Astrocyte of the cerebellum (primary cell): ENCODE measurements around the gene OR5AP2.
"Not testable (repeated sequence)": the region's sequence is repeated elsewhere in the genome, so short reads cannot be mapped to it uniquely, and the experiment has no call there.

ENCODE experiments used
- DNase-seq: peaks from one replicate; pipeline ENCODE4 v3.0.0-alpha.2; 2011; ENCODE audit warnings: low read depth
- H3K4me3 ChIP-seq: 2 replicates; pipeline ENCODE4 v1.5.1; 2011; ENCODE audit warnings: mild to moderate bottlenecking, low read depth, low read length, moderate library complexity
- in situ Hi-C: cut with HindIII; loops from 2 replicates; pipeline ENCODE4 v1.10.0; 2017; ENCODE audit warnings: low sequenced_read_pairs
- TF ChIP-seq, protein P1 (sequence below): IDR thresholded peaks from 2 replicates; pipeline ENCODE4 v1.5.1; 2012; ENCODE audit warnings: low read length, low read depth, moderate library complexity, mild to moderate bottlenecking; ENCODE audit errors: missing control alignments

The OR5AP2 gene

DNA sequence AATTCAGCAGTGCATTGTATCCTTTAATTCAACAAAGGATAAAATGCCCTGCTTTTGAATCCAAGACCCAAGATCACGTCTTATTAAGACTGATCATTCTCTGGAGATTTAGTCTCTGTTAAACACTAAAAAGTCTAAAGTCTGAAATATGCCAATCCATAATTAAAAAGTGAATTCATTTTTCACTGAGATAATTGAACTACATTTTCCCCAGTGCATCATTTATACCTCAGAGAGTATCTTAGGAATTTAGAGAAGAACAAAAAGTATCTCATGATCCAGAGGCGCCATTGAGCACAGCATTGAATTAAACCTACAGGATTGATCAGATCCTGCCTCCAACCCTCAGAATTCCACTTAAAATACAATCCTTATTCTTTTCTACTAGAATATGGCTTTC lies 5.4 kb downstream of the OR5AP2 start:
- TF ChIP-seq, protein P1, sequence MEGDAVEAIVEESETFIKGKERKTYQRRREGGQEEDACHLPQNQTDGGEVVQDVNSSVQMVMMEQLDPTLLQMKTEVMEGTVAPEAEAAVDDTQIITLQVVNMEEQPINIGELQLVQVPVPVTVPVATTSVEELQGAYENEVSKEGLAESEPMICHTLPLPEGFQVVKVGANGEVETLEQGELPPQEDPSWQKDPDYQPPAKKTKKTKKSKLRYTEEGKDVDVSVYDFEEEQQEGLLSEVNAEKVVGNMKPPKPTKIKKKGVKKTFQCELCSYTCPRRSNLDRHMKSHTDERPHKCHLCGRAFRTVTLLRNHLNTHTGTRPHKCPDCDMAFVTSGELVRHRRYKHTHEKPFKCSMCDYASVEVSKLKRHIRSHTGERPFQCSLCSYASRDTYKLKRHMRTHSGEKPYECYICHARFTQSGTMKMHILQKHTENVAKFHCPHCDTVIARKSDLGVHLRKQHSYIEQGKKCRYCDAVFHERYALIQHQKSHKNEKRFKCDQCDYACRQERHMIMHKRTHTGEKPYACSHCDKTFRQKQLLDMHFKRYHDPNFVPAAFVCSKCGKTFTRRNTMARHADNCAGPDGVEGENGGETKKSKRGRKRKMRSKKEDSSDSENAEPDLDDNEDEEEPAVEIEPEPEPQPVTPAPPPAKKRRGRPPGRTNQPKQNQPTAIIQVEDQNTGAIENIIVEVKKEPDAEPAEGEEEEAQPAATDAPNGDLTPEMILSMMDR = no peak
- in situ Hi-C loops = no loop called here
- H3K4me3 ChIP-seq = no peak overlapping the region
- DNase-seq = no peak

DNA sequence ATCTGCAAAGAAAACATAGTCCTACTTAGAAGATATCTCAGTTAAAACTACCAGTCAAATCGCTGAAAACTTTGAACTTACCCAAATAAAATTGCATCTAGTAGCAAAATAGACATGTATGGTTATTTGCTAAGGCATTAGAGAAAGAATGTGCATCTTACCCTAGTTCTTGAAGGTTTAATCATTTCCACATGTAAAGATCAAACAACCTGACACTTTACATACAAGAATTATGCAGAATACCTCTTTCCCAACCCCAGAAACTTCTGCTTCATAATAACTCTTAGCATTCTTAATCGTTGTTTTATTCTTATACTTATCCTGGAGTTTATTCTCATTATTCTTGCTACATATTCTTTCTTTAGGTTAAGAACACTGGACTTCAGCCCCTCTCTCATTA lies 9.9 kb downstream of the OR5AP2 start:
- no peak overlapping the region for H3K4me3 ChIP-seq
- DNase-seq = no peak
- in situ Hi-C loops = no loop called here
- TF ChIP-seq, protein P1 = no peak

DNA sequence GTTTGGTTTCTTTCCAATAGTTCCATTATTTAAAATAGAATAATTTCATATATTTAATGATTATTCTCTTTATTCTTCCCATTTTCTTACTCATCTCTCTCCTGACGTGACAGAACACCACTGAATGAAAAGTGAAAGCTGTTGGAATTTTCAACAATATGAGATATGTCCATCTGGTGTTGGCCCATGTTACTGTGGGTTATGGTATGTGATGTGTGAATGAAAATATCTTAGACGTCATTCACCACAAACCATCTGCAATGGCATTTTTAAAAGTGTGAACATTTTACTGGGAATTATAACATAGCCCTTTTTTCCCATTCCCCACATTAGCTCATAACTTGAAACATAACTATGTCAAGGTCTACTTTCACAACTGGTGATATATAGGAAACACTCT lies 16.3 kb downstream of the OR5AP2 start:
- in situ Hi-C loops = no loop called here
- no peak overlapping the region for H3K4me3 ChIP-seq
- TF ChIP-seq, protein P1 = no peak

DNA sequence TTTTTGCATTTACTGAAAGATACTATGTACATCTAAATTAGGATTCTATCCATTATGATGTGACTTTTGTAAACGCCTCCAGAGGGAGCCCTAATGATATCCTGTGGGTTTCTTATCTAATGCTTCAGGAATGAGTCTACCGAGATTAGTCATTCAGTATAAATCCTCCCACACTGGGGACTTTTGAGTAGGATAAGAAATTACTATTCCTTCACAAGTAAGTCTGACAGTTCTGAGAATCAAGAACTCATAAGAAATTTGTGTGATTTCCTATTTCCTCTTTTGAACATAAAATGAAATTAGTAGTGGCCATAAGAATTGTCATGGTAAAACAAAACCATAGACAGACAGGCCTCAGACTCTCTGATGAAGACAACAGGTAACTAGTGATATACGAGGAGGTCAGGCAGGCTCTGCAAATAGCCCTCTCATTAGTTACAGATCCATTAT lies 17.6 kb downstream of the OR5AP2 start:
- in situ Hi-C loops = no loop called here
- no peak overlapping the region for H3K4me3 ChIP-seq
- peak; percentile 2 for DNase-seq
- TF ChIP-seq, protein P1 = no peak

More for the DNA sequence above, 16.3 kb downstream of the OR5AP2 start:
- DNase-seq = no peak

DNA sequence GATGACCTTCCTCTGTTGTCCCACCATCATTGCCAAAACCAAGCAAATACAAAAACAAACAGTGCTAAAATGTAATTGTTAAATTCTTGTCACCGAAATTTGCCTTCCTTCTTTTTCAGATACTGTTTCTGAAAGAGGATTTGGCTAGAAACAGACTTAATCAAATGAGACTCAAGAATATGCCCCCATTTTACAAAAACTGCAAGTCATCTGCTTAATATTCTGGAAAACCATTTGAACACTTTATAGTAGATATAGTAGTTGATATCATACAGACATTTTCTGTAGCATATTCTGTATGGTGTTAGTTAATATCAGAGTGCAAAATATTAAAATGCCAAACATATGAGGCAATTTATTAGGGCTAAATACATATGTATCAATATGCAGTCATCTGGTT lies 31.1 kb downstream of the OR5AP2 start:
- H3K4me3 ChIP-seq = no peak overlapping the region
- in situ Hi-C loops = no loop called here
- DNase-seq = no peak
- TF ChIP-seq, protein P1 = no peak

DNA sequence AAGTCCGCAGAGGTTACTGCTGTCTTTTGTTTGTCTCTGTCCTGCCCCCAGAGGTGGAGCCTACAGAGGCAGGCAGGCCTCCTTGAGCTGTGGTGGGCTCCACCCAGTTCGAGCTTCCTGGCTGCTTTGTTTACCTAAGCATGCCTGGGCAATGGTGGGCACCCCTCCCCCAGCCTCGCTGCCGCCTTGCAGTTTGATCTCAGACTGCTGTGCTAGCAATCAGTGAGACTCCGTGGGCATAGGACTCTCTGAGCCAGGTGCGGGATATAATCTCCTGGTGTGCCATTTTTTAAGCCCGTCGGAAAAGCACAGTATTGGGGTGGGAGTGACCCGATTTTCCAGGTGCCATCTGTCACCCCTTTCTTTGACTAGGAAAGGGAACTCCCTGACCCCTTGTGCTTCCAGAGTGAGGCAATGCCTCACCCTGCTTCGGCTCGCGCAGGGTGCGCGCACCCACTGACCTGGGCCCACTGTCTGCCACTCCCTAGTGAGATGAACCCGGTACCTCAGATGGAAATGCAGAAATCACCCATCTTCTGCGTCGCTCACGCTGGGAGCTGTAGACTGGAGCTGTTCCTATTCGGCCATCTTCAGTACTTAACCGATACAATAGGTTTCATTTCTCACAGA lies 50.0 kb downstream of the OR5AP2 start:
- DNase-seq, H3K4me3 ChIP-seq, in situ Hi-C loops: not testable (repeated sequence)
